ENCODE measurements around the gene ATP9B. TPM values are rescaled to one million over a fixed set of nuclear protein-coding genes. Genes with fewer than 3 reads are reported as not detected.

ATP9B gene
- total RNA-seq, 2 donors from 2014 or later: 29.1 to 38.1 TPM

DNA sequence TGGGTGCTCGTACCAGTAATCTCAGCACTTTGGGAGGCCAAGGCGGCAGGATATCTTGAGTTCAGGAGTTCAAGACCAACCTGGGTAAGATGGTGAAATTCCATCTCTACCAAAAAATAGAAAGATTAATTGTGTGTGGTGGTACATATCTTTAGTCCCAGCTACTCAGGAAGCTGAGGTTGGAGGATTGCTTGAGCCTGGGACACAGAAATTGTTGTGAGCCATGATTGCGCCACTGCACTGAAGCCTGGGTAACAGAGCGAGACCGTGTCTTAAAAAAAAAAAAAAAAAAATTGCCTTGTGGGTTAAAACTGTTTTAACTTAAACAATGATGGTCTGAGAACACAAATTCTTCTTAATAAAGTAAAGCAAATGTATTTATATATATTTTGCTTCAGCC is 49.6 kb downstream of the ATP9B start:
- Histone ChIP-seq H3K4me1 (ENCODE audit: control insufficient read depth, insufficient read depth, low read length) (no peaks in the 10 kb centered on the region), H3K4me3 (ENCODE audit: low read length) (no peak overlapping the region), H3K9ac (ENCODE audit: extremely low read depth, low read length, poor library complexity, severe bottlenecking) (no peak overlapping the region), H3K27me3 (ENCODE audit: control insufficient read depth, insufficient read depth, low read length, poor library complexity, severe bottlenecking) (no peaks in the 10 kb centered on the region), H3K36me3 (ENCODE audit: control insufficient read depth, insufficient read depth, low read length) (peaks cover 10% of the 10 kb centered on the region), H3K9me3 (ENCODE audit: control insufficient read depth, low read length) (no peaks in the 10 kb centered on the region), H3K27ac (ENCODE audit: low read depth, low read length) (no peak overlapping the region)
- WGBS, 2 experiments (ENCODE audit: insufficient coverage in 1 of 2, insufficient read length in 1 of 2): 94 to 100% methylated on average over 2 to 5 of the region's 5 CpGs
- peaks cover 3% of the 10 kb centered on the region for H3K9me3 Mint-ChIP-seq
- H3K4me1 Mint-ChIP-seq: no peaks in the 10 kb centered on the region
- peaks cover 20% of the 10 kb centered on the region for H3K36me3 Mint-ChIP-seq (ENCODE audit: low read depth)
- H3K27ac Mint-ChIP-seq: no peak overlapping the region
- no peak for TF ChIP-seq CTCF (conservative IDR thresholded peaks at IDR 0.05)
- no peaks in the 10 kb centered on the region for H3K27me3 Mint-ChIP-seq (ENCODE audit: insufficient read depth)
- H3K4me3 Mint-ChIP-seq: no peak overlapping the region
- DNase-seq: no peak

DNA sequence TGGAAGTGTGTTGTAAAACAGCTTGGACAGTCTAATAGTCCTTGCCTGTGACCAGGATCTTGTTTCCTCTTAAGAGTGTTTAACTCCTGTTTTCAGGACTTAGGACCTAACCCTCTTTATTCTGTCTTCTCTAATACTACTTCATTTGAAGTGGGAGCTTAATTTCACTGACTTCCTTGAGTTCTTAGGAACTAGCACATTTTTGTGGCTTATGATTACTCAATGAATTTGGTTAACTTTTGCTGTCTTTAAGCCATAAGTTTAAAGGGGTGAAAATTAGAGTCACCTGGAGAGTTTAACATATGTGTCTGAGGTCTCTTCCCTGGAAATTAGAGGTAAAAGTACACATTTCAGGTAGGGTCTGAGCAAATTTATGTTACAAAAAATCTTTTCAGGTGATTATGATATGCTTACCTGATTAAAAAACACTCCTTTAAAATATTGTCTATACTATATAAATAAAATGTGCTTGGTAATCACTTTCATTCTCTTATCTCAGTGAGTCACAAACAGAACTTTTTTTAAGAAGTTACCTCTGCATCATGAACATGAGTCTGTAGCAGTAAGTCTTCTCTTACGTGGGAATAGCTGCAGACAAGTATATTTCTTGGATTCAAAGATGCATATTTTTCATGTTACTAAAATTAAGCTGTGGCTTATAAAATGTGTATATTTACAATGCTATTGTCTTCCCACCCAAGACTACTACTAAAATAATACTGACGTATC is 52.7 kb downstream of the ATP9B start:
- H3K27me3 ChIP-seq (ENCODE audit: control insufficient read depth, insufficient read depth, low read length, poor library complexity, severe bottlenecking): no peaks in the 10 kb centered on the region
- no peak overlapping the region for H3K4me3 Mint-ChIP-seq
- H3K27ac Mint-ChIP-seq: no peak overlapping the region

DNA sequence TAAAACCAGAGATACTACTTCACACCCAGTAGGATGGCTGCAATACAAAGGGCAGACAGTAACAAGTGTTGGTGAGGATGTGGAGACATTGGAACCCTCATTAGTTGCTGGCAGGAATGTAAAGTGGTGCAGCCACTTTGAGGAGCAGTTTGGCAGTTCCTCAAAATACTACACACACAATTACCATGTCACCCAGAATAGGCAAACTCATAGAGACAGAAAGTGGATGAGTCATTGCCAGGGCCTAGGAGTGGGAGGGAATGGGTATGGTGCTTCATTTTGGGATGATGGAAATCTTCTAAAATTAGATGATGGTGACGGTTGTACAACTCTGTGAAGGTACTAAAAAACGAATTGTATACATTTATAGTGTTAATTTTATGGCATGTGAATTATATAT is 54.8 kb downstream of the ATP9B start:
- Histone ChIP-seq H3K27me3 (ENCODE audit: control insufficient read depth, insufficient read depth, low read length, poor library complexity, severe bottlenecking) (no peaks in the 10 kb centered on the region), H3K9ac (ENCODE audit: extremely low read depth, low read length, poor library complexity, severe bottlenecking) (no peak overlapping the region), H3K4me3 (ENCODE audit: low read length) (no peak overlapping the region), H3K9me3 (ENCODE audit: control insufficient read depth, low read length) (no peaks in the 10 kb centered on the region), H3K4me1 (ENCODE audit: control insufficient read depth, insufficient read depth, low read length) (no peaks in the 10 kb centered on the region), H3K36me3 (ENCODE audit: control insufficient read depth, insufficient read depth, low read length) (peaks cover 6% of the 10 kb centered on the region), H3K27ac (ENCODE audit: low read depth, low read length) (no peak overlapping the region)
- H3K36me3 Mint-ChIP-seq (ENCODE audit: low read depth): peaks cover 20% of the 10 kb centered on the region
- H3K4me1 Mint-ChIP-seq: no peaks in the 10 kb centered on the region
- H3K9me3 Mint-ChIP-seq: no peaks in the 10 kb centered on the region
- no peak overlapping the region for H3K4me3 Mint-ChIP-seq
- no peak overlapping the region for H3K27ac Mint-ChIP-seq
- 100% methylated on average over 1 of the region's 2 CpGs; no CpG with 5 or more reads in 1 of the 2 experiments for WGBS, 2 experiments (ENCODE audit: insufficient coverage in 1 of 2, insufficient read length in 1 of 2)
- no peaks in the 10 kb centered on the region for H3K27me3 Mint-ChIP-seq (ENCODE audit: insufficient read depth)
- no peak for TF ChIP-seq CTCF (conservative IDR thresholded peaks at IDR 0.05)
- no peak for DNase-seq

More for the DNA sequence above, 52.7 kb downstream of the ATP9B start:
- no peaks in the 10 kb centered on the region for H3K27me3 Mint-ChIP-seq (ENCODE audit: insufficient read depth)
- H3K9me3 ChIP-seq (ENCODE audit: control insufficient read depth, low read length): no peaks in the 10 kb centered on the region
- DNase-seq: no peak
- no peak overlapping the region for H3K4me3 ChIP-seq (ENCODE audit: low read length)
- no peaks in the 10 kb centered on the region for H3K4me1 ChIP-seq (ENCODE audit: control insufficient read depth, insufficient read depth, low read length)
- H3K36me3 ChIP-seq (ENCODE audit: control insufficient read depth, insufficient read depth, low read length): peaks cover 6% of the 10 kb centered on the region
- WGBS, 2 experiments (ENCODE audit: insufficient coverage in 1 of 2, insufficient read length in 1 of 2): 83% methylated on average over 2 of the region's 2 CpGs; no CpG with 5 or more reads in 1 of the 2 experiments
- H3K27ac ChIP-seq (ENCODE audit: low read depth, low read length): no peak overlapping the region
- no peaks in the 10 kb centered on the region for H3K4me1 Mint-ChIP-seq
- no peak for TF ChIP-seq CTCF (conservative IDR thresholded peaks at IDR 0.05)
- no peak overlapping the region for H3K9ac ChIP-seq (ENCODE audit: extremely low read depth, low read length, poor library complexity, severe bottlenecking)
- H3K9me3 Mint-ChIP-seq: no peaks in the 10 kb centered on the region
- peaks cover 13% of the 10 kb centered on the region for H3K36me3 Mint-ChIP-seq (ENCODE audit: low read depth)

All from endodermal cell (in vitro differentiated cells).